Parathyroid adenoma (tissue), 2 donors: Measurements from ENCODE around the gene SLC38A4.
"Not testable (repeated sequence)": the region's sequence is repeated elsewhere in the genome, so short reads cannot be mapped to it uniquely, and the experiment has no call there.

ENCODE experiments used
- H2AFZ ChIP-seq: fragments of 300-600 bp; sonication (generic); one replicate; pipeline ENCODE4 v1.7.0; 2017; ENCODE audit warnings: antibody characterized with exemption, mild to moderate bottlenecking
- H3K27ac ChIP-seq: fragments of 300-600 bp; sonication (generic); one replicate; pipeline ENCODE4 v1.7.0; 2017
- H3K27me3 ChIP-seq: fragments of 300-600 bp; sonication (generic); one replicate; pipeline ENCODE4 v1.7.0; 2017; ENCODE audit warnings: low read length; ENCODE audit not compliant: control insufficient read depth, insufficient read depth
- H3K36me3 ChIP-seq: fragments of 300-600 bp; sonication (generic); one replicate; pipeline ENCODE4 v1.7.0; 2017; ENCODE audit warnings: low read length; ENCODE audit not compliant: control insufficient read depth, insufficient read depth
- H3K4me1 ChIP-seq: fragments of 300-600 bp; sonication (generic); one replicate; pipeline ENCODE4 v1.7.0; 2017; ENCODE audit warnings: control low read depth
- H3K4me2 ChIP-seq: fragments of 300-600 bp; sonication (generic); one replicate; pipeline ENCODE4 v1.7.0; 2017; ENCODE audit warnings: low read length
- H3K4me3 ChIP-seq: fragments of 300-600 bp; sonication (generic); one replicate; pipeline ENCODE4 v1.7.0; 2017; ENCODE audit warnings: low read depth, low read length
- H3K79me2 ChIP-seq: fragments of 300-600 bp; sonication (generic); one replicate; pipeline ENCODE4 v1.7.0; 2017; ENCODE audit warnings: control low read depth
- H3K9ac ChIP-seq: fragments of 300-600 bp; sonication (generic); one replicate; pipeline ENCODE4 v1.7.0; 2017; ENCODE audit warnings: mild to moderate bottlenecking
- H3K9me3 ChIP-seq: fragments of 300-600 bp; sonication (generic); one replicate; pipeline ENCODE4 v1.7.0; 2017; ENCODE audit warnings: low read length; ENCODE audit not compliant: control insufficient read depth
- TF ChIP-seq, protein P1 (sequence below): fragments of 300-600 bp; sonication (generic); IDR thresholded peaks from one replicate; pipeline ENCODE4 v1.7.0; 2017; ENCODE audit warnings: antibody characterized with exemption, mild to moderate bottlenecking
- donor health status: primary hyperparathyroidism.

SLC38A4 gene

DNA sequence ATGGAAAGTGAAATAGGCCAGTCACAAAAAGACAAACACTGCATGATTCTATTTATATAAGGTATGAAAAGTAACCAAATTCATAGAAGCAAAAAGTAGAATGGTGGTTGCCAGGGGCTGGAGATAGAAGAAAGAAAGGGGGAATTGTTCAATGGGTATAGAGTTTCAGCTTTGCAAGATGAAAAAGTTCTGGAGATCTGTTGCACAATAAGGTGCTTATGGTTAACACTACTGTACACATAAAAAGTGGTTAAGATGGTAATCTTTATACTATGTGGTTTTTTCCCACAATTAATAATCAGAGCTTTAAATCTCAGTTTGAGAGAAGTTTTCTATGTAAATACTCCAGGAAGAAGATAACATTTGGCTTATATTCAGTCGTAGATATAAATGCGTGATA, 73.4 kb downstream of the SLC38A4 start:
- Histone ChIP-seq H3K4me3 (no peak overlapping the region), H3K4me2 (no peak overlapping the region), H3K27me3 (no peaks in the 10 kb centered on the region), H3K27ac (no peak overlapping the region), H3K9ac (no peak overlapping the region), H3K79me2 (no peaks in the 10 kb centered on the region), H3K36me3 (no peaks in the 10 kb centered on the region), H3K4me1 (no peaks in the 10 kb centered on the region), H3K9me3 (no peaks in the 10 kb centered on the region), H2AFZ (no peak overlapping the region)
- TF ChIP-seq, protein P1, sequence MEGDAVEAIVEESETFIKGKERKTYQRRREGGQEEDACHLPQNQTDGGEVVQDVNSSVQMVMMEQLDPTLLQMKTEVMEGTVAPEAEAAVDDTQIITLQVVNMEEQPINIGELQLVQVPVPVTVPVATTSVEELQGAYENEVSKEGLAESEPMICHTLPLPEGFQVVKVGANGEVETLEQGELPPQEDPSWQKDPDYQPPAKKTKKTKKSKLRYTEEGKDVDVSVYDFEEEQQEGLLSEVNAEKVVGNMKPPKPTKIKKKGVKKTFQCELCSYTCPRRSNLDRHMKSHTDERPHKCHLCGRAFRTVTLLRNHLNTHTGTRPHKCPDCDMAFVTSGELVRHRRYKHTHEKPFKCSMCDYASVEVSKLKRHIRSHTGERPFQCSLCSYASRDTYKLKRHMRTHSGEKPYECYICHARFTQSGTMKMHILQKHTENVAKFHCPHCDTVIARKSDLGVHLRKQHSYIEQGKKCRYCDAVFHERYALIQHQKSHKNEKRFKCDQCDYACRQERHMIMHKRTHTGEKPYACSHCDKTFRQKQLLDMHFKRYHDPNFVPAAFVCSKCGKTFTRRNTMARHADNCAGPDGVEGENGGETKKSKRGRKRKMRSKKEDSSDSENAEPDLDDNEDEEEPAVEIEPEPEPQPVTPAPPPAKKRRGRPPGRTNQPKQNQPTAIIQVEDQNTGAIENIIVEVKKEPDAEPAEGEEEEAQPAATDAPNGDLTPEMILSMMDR = no peak

DNA sequence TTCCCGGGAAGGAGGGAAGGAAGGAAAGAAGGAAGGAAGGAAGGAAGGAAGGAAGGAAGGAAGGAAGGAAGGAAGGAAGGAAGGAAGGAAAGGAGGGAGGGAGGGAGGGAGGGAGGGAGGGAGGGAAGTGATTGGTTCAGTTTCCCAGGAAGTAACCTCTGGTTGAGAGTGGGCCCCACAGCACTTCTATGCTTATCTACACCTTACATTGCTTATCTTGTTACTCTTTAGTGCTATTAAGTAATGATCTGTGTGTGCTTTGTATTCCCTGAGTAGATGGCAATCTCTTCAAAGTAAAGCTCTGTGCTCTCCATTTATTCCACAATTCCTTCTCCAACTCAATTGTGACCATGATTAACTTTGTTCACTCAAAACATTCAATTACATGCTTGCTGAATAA, 74.6 kb downstream of the SLC38A4 start:
- Histone ChIP-seq H3K9ac (no peak overlapping the region), H3K4me3 (no peak overlapping the region), H3K9me3 (no peaks in the 10 kb centered on the region), H3K36me3 (no peaks in the 10 kb centered on the region), H3K4me2 (no peak overlapping the region), H2AFZ (no peak overlapping the region), H3K27me3 (no peaks in the 10 kb centered on the region), H3K79me2 (no peaks in the 10 kb centered on the region), H3K27ac (no peak overlapping the region), H3K4me1 (no peaks in the 10 kb centered on the region)
- TF ChIP-seq, protein P1 = no peak

DNA sequence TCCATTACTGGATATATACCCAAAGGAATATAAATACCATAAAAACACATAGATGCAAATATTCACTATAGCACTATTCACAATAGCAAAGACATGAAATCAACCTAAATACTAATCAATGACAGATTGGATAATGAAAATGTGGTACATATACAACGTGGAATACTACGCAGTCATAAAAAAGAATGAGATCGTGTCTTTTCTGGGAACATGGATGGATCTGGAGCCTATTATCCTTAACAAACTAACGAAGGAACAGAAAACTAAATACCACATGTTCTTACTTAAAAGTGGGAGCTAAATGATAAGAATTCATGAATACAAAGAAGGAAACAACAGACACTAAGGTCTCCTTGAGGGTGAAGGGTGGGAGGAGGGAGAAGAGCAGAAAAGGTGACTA, 76.5 kb downstream of the SLC38A4 start:
- Histone ChIP-seq H3K27me3 (no peaks in the 10 kb centered on the region), H3K9ac (no peak overlapping the region), H3K9me3 (no peaks in the 10 kb centered on the region), H3K27ac (no peak overlapping the region), H2AFZ (no peak overlapping the region), H3K4me1 (no peaks in the 10 kb centered on the region), H3K79me2 (no peaks in the 10 kb centered on the region), H3K4me3 (no peak overlapping the region), H3K36me3 (no peaks in the 10 kb centered on the region), H3K4me2 (no peak overlapping the region)
- TF ChIP-seq, protein P1 = no peak

DNA sequence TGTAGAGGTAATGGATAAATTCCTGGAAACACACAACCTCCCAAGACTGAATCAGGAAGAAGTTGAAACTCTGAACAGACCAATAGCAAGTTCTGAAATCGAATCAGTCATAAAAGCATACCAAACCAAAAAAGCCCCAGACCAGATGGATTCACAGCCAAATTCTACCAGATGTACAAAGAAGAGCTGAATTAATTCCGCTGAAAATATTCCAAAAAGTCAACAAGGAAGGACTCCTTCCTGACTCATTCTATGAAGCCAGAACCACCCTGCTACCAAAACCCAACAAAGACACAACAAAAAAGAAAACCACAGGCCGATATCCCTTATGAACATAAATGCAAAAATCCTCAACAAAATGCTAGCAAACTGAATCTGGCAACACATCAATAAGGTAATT, 81.5 kb downstream of the SLC38A4 start:
- Histone ChIP-seq H2AFZ (no peak overlapping the region), H3K4me2 (no peak overlapping the region), H3K27ac (no peak overlapping the region), H3K9ac (no peak overlapping the region), H3K9me3 (no peaks in the 10 kb centered on the region), H3K27me3 (no peaks in the 10 kb centered on the region), H3K4me3 (no peak overlapping the region), H3K4me1 (no peaks in the 10 kb centered on the region), H3K79me2 (no peaks in the 10 kb centered on the region), H3K36me3 (no peaks in the 10 kb centered on the region)
- TF ChIP-seq, protein P1 = no peak

DNA sequence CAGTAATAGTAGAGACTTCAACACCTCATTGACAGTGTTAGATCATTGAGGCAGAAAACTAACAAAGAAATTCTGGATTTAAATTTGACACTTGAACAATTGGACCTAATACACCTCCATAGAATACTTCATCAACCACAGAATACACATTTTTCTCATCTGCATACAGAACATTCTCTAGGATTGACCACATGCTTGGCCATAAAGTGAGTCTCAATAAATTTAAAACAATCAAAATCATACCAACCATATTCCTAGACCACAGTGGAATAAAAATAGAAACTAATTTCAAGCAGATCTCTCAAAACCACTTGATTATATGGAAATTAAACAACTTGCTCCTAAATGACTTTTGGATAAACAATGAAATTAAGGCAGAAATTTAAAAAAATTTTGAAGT, 82.3 kb downstream of the SLC38A4 start:
- Histone ChIP-seq H3K27ac (no peak overlapping the region), H2AFZ (no peak overlapping the region), H3K4me1 (no peaks in the 10 kb centered on the region), H3K36me3 (no peaks in the 10 kb centered on the region), H3K4me3 (no peak overlapping the region), H3K9ac (no peak overlapping the region), H3K4me2 (no peak overlapping the region), H3K9me3 (no peaks in the 10 kb centered on the region), H3K79me2 (no peaks in the 10 kb centered on the region), H3K27me3 (no peaks in the 10 kb centered on the region)
- TF ChIP-seq, protein P1 = no peak

DNA sequence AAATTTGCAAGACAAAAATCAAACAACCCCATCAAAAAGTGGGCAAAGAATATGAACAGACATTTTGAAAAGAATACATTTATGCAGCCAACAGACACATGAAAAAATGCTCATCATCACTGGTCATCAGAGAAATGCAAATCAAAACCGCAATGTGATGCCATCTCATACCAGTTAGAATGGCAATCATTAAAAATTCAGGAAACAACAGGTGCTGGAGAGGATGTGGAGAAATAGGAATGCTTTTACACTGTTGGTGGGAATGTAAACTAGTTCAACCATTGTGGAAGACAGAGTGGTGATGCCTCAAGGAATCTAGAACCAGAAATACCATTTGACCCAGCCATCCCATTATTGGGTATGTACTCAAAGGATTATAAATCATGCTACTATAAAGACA, 83.5 kb downstream of the SLC38A4 start:
- not testable (repeated sequence) for H3K27ac ChIP-seq, H3K79me2 ChIP-seq, H2AFZ ChIP-seq, H3K9ac ChIP-seq, H3K4me2 ChIP-seq, H3K36me3 ChIP-seq, H3K27me3 ChIP-seq, H3K9me3 ChIP-seq, H3K4me3 ChIP-seq, H3K4me1 ChIP-seq
